IMR-90 (cell line): Measurements from ENCODE around the gene HCK. TPM values are rescaled to one million over a fixed set of nuclear protein-coding genes. Genes with fewer than 3 reads are reported as not detected.

Experiments used
- ATAC-seq: fragments of 200-7000 bp; cut with Tn5 transposase; 2 replicates; pipeline ENCODE4 v1.9.1; 2020; ENCODE audit warnings: low read depth, mild to moderate bottlenecking, moderate library complexity
- BruUV-seq: library from RNA; stranded (reverse); fragments of 400-500 nt; replicated peaks from 2 replicates; lab custom pipeline; 2021; lab: Mats Ljungman, UMichigan
- CTCF ChIA-PET: fragments of 300-600 bp; formaldehyde crosslinking; extraction: SDS; loops from one replicate; lab custom pipeline; 2021; ENCODE audit warnings: antibody characterized with exemption; lab: Yijun Ruan, JAX
- POLR2A ChIA-PET: fragments of 300-600 bp; sonication (Branson Sonifier 250); formaldehyde crosslinking; loops from one replicate; lab custom pipeline; 2022; ENCODE audit warnings: antibody characterized with exemption; ENCODE audit not compliant: unreplicated experiment; lab: Charles Lee
- DNase-seq: peaks from one replicate; pipeline ENCODE4 v3.0.0; 2013
- H2AFZ ChIP-seq: replicated peaks from 2 replicates; pipeline ENCODE3; 2013; ENCODE audit warnings: low read length, mild to moderate bottlenecking; ENCODE audit not compliant: poor library complexity
- H2AK5ac ChIP-seq: 2 replicates; pipeline ENCODE4 v1.6.1; 2013; ENCODE audit warnings: low read depth, low read length, inconsistent platforms
- H2AK9ac ChIP-seq: replicated peaks from 2 replicates; pipeline ENCODE3; 2013; ENCODE audit warnings: mild to moderate bottlenecking, low read depth, low read length, moderate library complexity; ENCODE audit not compliant: poor library complexity
- H2BK120ac ChIP-seq: 2 replicates; pipeline ENCODE4 v1.6.1; 2013; ENCODE audit warnings: low read depth, low read length, inconsistent platforms
- H2BK15ac ChIP-seq: 3 replicates; pipeline ENCODE4 v1.6.1; 2013; ENCODE audit warnings: low read depth, low read length, inconsistent platforms
- H2BK20ac ChIP-seq: 2 replicates; pipeline ENCODE4 v1.6.1; 2013; ENCODE audit warnings: low read depth, mild to moderate bottlenecking, inconsistent platforms, low read length, moderate library complexity
- H2BK5ac ChIP-seq: 2 replicates; pipeline ENCODE4 v1.6.1; 2013; ENCODE audit warnings: mild to moderate bottlenecking, low read depth, low read length, inconsistent platforms; ENCODE audit not compliant: poor library complexity, severe bottlenecking
- H3K14ac ChIP-seq: replicated peaks from 2 replicates; pipeline ENCODE4 v1.6.1; 2013; ENCODE audit warnings: low read depth, low read length, inconsistent platforms
- H3K18ac ChIP-seq: 2 replicates; pipeline ENCODE4 v1.6.1; 2013; ENCODE audit warnings: low read depth, low read length, control low read depth
- H3K23ac ChIP-seq: 2 replicates; pipeline ENCODE4 v1.6.1; 2013; ENCODE audit warnings: low read depth, low read length, inconsistent platforms
- H3K27ac ChIP-seq: 2 replicates; pipeline ENCODE4 v1.5.1; 2013; ENCODE audit warnings: mild to moderate bottlenecking, control low read depth, low read length; ENCODE audit not compliant: insufficient read depth
- H3K27me3 ChIP-seq: 2 replicates; pipeline ENCODE4 v1.6.1; 2013; ENCODE audit warnings: low read length; ENCODE audit not compliant: control insufficient read depth, insufficient read depth
- H3K36me3 ChIP-seq: 2 replicates; pipeline ENCODE4 v1.6.1; 2013; ENCODE audit warnings: low read length, mixed read lengths; ENCODE audit not compliant: control insufficient read depth, insufficient read depth
- H3K4ac ChIP-seq: 2 replicates; pipeline ENCODE4 v1.6.1; 2013; ENCODE audit warnings: low read depth, low read length, inconsistent platforms
- H3K4me1 ChIP-seq: 2 replicates; pipeline ENCODE4 v1.6.1; 2013; ENCODE audit warnings: low read length, mixed read lengths; ENCODE audit not compliant: control insufficient read depth, insufficient read depth
- H3K4me2 ChIP-seq: 2 replicates; pipeline ENCODE4 v1.6.1; 2013; ENCODE audit warnings: low read depth, mild to moderate bottlenecking, control low read depth, low read length, moderate library complexity
- H3K4me3 ChIP-seq: 2 replicates; pipeline ENCODE4 v1.5.1; 2013; ENCODE audit warnings: low read depth, mild to moderate bottlenecking, control low read depth, low read length, moderate library complexity; ENCODE audit not compliant: insufficient read depth
- H3K56ac ChIP-seq: 2 replicates; pipeline ENCODE4 v1.6.1; 2013; ENCODE audit warnings: low read length, inconsistent platforms; ENCODE audit not compliant: insufficient read depth; ENCODE audit errors: extremely low read depth
- H3K79me1 ChIP-seq, 2 experiments: 2 replicates each; pipeline ENCODE4 v1.6.1; 2013; ENCODE audit warnings: low read length in 2 of 2, inconsistent platforms in 1 of 2, low read depth in 1 of 2
- H3K9ac ChIP-seq: 2 replicates; pipeline ENCODE4 v1.6.1; 2013; ENCODE audit warnings: low read depth, low read length, control low read depth
- H3K9me1 ChIP-seq: 2 replicates; pipeline ENCODE4 v1.6.1; 2013; ENCODE audit warnings: low read length, inconsistent platforms; ENCODE audit not compliant: insufficient read depth
- H3K9me3 ChIP-seq: 2 replicates; pipeline ENCODE4 v1.6.1; 2013; ENCODE audit warnings: low read length; ENCODE audit not compliant: control insufficient read depth, insufficient read depth
- H4K20me1 ChIP-seq: 2 replicates; pipeline ENCODE4 v1.6.1; 2013; ENCODE audit warnings: low read length, inconsistent platforms; ENCODE audit not compliant: insufficient read depth
- H4K5ac ChIP-seq: 2 replicates; pipeline ENCODE4 v1.6.1; 2013; ENCODE audit warnings: mild to moderate bottlenecking, low read depth, low read length, control low read depth
- H4K8ac ChIP-seq, 2 experiments: 2 replicates each; pipeline ENCODE4 v1.6.1; 2013; ENCODE audit warnings: low read depth in 2 of 2, low read length in 2 of 2, control low read depth in 1 of 2, inconsistent platforms in 1 of 2
- H4K91ac ChIP-seq: 2 replicates; pipeline ENCODE4 v1.6.1; 2013; ENCODE audit warnings: low read depth, low read length, inconsistent platforms; ENCODE audit not compliant: insufficient read depth
- FOS ChIP-seq: fragments of 150-350 bp; IDR thresholded peaks from 2 replicates; pipeline ENCODE4 v1.6.1; 2016; ENCODE audit warnings: low read depth, low read length
- WGBS, 2 experiments: methylation state at CpG; one replicate each; pipeline versions ENCODE4 v1.1.5 to v1.1.7; 2013; ENCODE audit warnings: missing lambda C conversion rate in 2 of 2; ENCODE audit not compliant: insufficient read length in 1 of 2; ENCODE audit errors: extremely low coverage in 2 of 2; 5-methylcytosine and 5-hydroxymethylcytosine counted together
- dilution Hi-C: fragments of 300-500 bp; cut with HindIII; formaldehyde crosslinking; loops from one replicate; pipeline ENCODE4 v1.14.3; 2018; ENCODE audit warnings: low sequenced_read_pairs; ENCODE audit not compliant: unreplicated experiment
- in situ Hi-C: fragments of 300-500 bp; cut with MboI; formaldehyde crosslinking; loops from 3 replicates; pipeline ENCODE4 v1.14.3; 2019; ENCODE audit warnings: low sequenced_read_pairs, inconsistent platforms, mixed read lengths
- intact Hi-C: fragments of 100-400 bp; cut with micrococcal nuclease; formaldehyde crosslinking; loops from 2 replicates; pipeline ENCODE4 v1.10.0; 2022
- polyA plus RNA-seq, 3 experiments: library from polyadenylated mRNA; depleted of rRNA; stranded (reverse); fragments of >200 nt; gene quantifications; 2 replicates each; pipeline ENCODE4 v1.2.3, GENCODE V29; 2012; ENCODE audit warnings: low replicate concordance in 1 of 3
- total RNA-seq: library from RNA; depleted of rRNA; stranded (reverse); fragments of >200 nt; gene quantifications from 2 replicates; pipeline ENCODE4 v1.2.3, GENCODE V29; 2012
- TF ChIP-seq, protein P1 (sequence below): fragments of 150-350 bp; IDR thresholded peaks from 2 replicates; pipeline ENCODE4 v1.6.1; 2016; ENCODE audit warnings: low read depth, mild to moderate bottlenecking, low read length, moderate library complexity, borderline replicate concordance

HCK gene
- total and polyA plus RNA-seq, 2 of the 4 experiments (the other 2 are of a cell fraction): not detected

DNA sequence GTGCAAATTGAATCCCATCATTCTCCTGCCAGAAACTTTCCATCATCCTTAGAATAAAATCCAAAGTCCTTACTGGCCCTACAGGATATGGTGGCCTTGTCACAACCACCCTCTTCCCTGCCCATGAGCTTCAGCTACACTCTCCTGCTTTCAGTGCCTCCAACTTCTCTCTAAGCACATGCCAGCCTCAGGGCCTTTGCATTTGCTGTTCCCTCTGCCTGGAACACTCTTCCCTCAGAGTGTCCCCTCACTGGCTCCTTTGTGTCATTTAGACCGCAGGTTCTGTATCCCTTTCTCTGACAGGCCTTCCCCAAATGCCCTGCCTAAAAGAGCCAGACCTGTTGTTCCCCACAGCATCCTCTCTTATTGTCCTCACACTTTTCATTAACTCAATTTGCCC, 18.2 kb downstream of the HCK start:
- in situ Hi-C loops (no loop called here), intact Hi-C loops (no loop called here), dilution Hi-C loops (no loop called here)
- H3K4me1 ChIP-seq: peaks cover 10% of the 10 kb centered on the region
- peak overlapping the region; percentile 9 for H2AFZ ChIP-seq
- no peak overlapping the region for H3K18ac ChIP-seq
- no peaks in the 10 kb centered on the region for H3K79me1 ChIP-seq
- H3K9me3 ChIP-seq: no peaks in the 10 kb centered on the region
- no peak overlapping the region for H3K27ac ChIP-seq
- H2BK120ac ChIP-seq: peak overlapping the region; percentile 72
- H3K4ac ChIP-seq: peak overlapping the region; percentile 59; the same call in 1 of the 2 replicates
- H3K14ac ChIP-seq: 0 out of 2 replicates have a peak overlapping the region, but pooled peaks have one; percentile 41
- H3K9me1 ChIP-seq: peaks cover 15% of the 10 kb centered on the region
- peaks cover 9% of the 10 kb centered on the region; the same call in 1 of the 2 replicates for H4K20me1 ChIP-seq
- peak overlapping the region; percentile 18; the same call in 1 of the 3 replicates for H2BK15ac ChIP-seq
- H3K36me3 ChIP-seq: no peaks in the 10 kb centered on the region
- peak overlapping the region; percentile 27; the same call in 1 of the 2 replicates for H2AK5ac ChIP-seq
- no peak overlapping the region for H2BK5ac ChIP-seq
- DNase-seq (no peak), ATAC-seq (no peak)
- H3K9ac ChIP-seq: no peak overlapping the region
- no peak overlapping the region; a peak in 1 of 4 replicates for H4K8ac ChIP-seq
- no TSS peak for BruUV-seq
- TF ChIP-seq, protein P1, sequence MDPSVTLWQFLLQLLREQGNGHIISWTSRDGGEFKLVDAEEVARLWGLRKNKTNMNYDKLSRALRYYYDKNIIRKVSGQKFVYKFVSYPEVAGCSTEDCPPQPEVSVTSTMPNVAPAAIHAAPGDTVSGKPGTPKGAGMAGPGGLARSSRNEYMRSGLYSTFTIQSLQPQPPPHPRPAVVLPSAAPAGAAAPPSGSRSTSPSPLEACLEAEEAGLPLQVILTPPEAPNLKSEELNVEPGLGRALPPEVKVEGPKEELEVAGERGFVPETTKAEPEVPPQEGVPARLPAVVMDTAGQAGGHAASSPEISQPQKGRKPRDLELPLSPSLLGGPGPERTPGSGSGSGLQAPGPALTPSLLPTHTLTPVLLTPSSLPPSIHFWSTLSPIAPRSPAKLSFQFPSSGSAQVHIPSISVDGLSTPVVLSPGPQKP: no peak
- no peak for TF ChIP-seq FOS
- H2AK9ac ChIP-seq: peak overlapping the region; percentile 46
- H2BK20ac ChIP-seq: peak overlapping the region; percentile 82
- CTCF ChIA-PET: no interaction called here
- peak overlapping the region; percentile 11; the same call in 1 of the 2 replicates for H4K91ac ChIP-seq
- WGBS, 2 experiments: no CpG with 5 or more reads among the region's 1 CpG
- H3K27me3 ChIP-seq: peaks cover 14% of the 10 kb centered on the region
- H3K4me3 ChIP-seq: no peak overlapping the region
- H3K4me2 ChIP-seq: no peak overlapping the region
- POLR2A ChIA-PET: no interaction called here
- no peak overlapping the region for H3K56ac ChIP-seq
- H3K23ac ChIP-seq: peak overlapping the region; percentile 27; the same call in 1 of the 2 replicates
- no peak overlapping the region for H4K5ac ChIP-seq
